HEK293 (cell line): ENCODE measurements around the gene ERMARD.

Source experiments
- CTCF ChIA-PET: fragments of 350-600 bp; formaldehyde crosslinking; extraction: SDS; loops from one replicate; lab custom pipeline; 2021; ENCODE audit warnings: antibody characterized with exemption; lab: Yijun Ruan, JAX
- POLR2A ChIA-PET: fragments of 300-600 bp; formaldehyde crosslinking; extraction: SDS; loops from one replicate; lab custom pipeline; 2020; ENCODE audit warnings: antibody characterized with exemption, inconsistent platforms; lab: Yijun Ruan, JAX
- H3K27ac ChIP-seq: fragments of 200-500 bp; sonication (Bioruptor generic); 2 replicates; pipeline ENCODE4 v1.5.1; 2014; ENCODE audit warnings: low read depth, low read length, control low read depth, inconsistent platforms; ENCODE audit errors: extremely low read depth
- H3K36me3 ChIP-seq, 2 experiments: fragments of 200-500 bp in 1 of 2; sonication (Bioruptor generic) in 1 of 2; 1 replicate in 1 of 2; 2 replicates in 1 of 2; pipeline ENCODE4 v1.5.1; 2014 to 2017; ENCODE audit warnings: inconsistent platforms in 2 of 2, low read length in 2 of 2; ENCODE audit not compliant: control insufficient read depth in 2 of 2, insufficient read depth in 1 of 2
- H3K4me1 ChIP-seq: fragments of 200-500 bp; sonication (Bioruptor generic); 2 replicates; pipeline ENCODE4 v1.5.1; 2014; ENCODE audit warnings: mild to moderate bottlenecking, low read length, inconsistent platforms; ENCODE audit not compliant: control insufficient read depth, insufficient read depth
- H3K4me3 ChIP-seq: 2 replicates; pipeline ENCODE4 v1.5.1; 2011; ENCODE audit warnings: low read depth, mild to moderate bottlenecking, control low read depth, low read length, moderate library complexity
- H3K9me3 ChIP-seq: fragments of 200-500 bp; sonication (Bioruptor generic); 2 replicates; pipeline ENCODE4 v1.5.1; 2014; ENCODE audit warnings: low read depth, low read length, inconsistent platforms; ENCODE audit not compliant: control insufficient read depth, insufficient read depth
- MYNN ChIP-seq: fragments of 450-650 bp; formaldehyde crosslinking; IDR thresholded peaks from 2 replicates; pipeline ENCODE4 v1.5.1; 2016; ENCODE audit warnings: missing biosample characterization, missing genetic modification characterization, borderline replicate concordance
- PRDM2 ChIP-seq: fragments of 450-650 bp; formaldehyde crosslinking; IDR thresholded peaks from 2 replicates; pipeline ENCODE4 v1.5.1; 2016; ENCODE audit warnings: missing biosample characterization, missing genetic modification characterization, borderline replicate concordance
- SCRT1 ChIP-seq: fragments of 450-650 bp; formaldehyde crosslinking; IDR thresholded peaks from 2 replicates; pipeline ENCODE4 v1.5.1; 2016; ENCODE audit warnings: missing biosample characterization, missing genetic modification characterization, borderline replicate concordance
- YY1 ChIP-seq: fragments of 450-650 bp; formaldehyde crosslinking; IDR thresholded peaks from 2 replicates; pipeline ENCODE4 v1.5.1; 2018; ENCODE audit warnings: missing biosample characterization, missing genetic modification characterization
- ZBTB1 ChIP-seq: fragments of 450-650 bp; formaldehyde crosslinking; IDR thresholded peaks from 2 replicates; pipeline ENCODE4 v1.5.1; 2016; ENCODE audit warnings: missing biosample characterization, missing genetic modification characterization
- ZFHX2 ChIP-seq: fragments of 450-650 bp; formaldehyde crosslinking; conservative IDR thresholded peaks from 2 replicates; pipeline ENCODE4 v1.5.1; 2016; ENCODE audit warnings: missing biosample characterization, missing genetic modification characterization
- ZFP37 ChIP-seq: fragments of 450-650 bp; formaldehyde crosslinking; IDR thresholded peaks from 2 replicates; pipeline ENCODE4 v1.5.1; 2016; ENCODE audit warnings: missing biosample characterization, missing genetic modification characterization
- ZNF112 ChIP-seq: fragments of 450-650 bp; formaldehyde crosslinking; IDR thresholded peaks from 2 replicates; pipeline ENCODE4 v1.5.0; 2017; ENCODE audit warnings: missing biosample characterization, missing genetic modification characterization
- ZNF121 ChIP-seq: fragments of 450-650 bp; formaldehyde crosslinking; IDR thresholded peaks from 2 replicates; pipeline ENCODE4 v1.5.1; 2016; ENCODE audit warnings: missing biosample characterization, missing genetic modification characterization
- ZNF248 ChIP-seq: fragments of 450-650 bp; formaldehyde crosslinking; IDR thresholded peaks from 2 replicates; pipeline ENCODE4 v1.5.1; 2017; ENCODE audit warnings: missing biosample characterization, missing genetic modification characterization
- ZNF350 ChIP-seq: fragments of 450-650 bp; formaldehyde crosslinking; IDR thresholded peaks from 2 replicates; pipeline ENCODE4 v1.5.0; 2017; ENCODE audit warnings: missing biosample characterization, mild to moderate bottlenecking, missing genetic modification characterization
- ZNF398 ChIP-seq: fragments of 450-650 bp; formaldehyde crosslinking; IDR thresholded peaks from 2 replicates; pipeline ENCODE4 v1.5.1; 2017; ENCODE audit warnings: missing biosample characterization, missing genetic modification characterization
- ZNF404 ChIP-seq: fragments of 450-650 bp; formaldehyde crosslinking; IDR thresholded peaks from 2 replicates; pipeline ENCODE4 v1.5.1; 2017; ENCODE audit warnings: missing biosample characterization, missing genetic modification characterization
- ZNF513 ChIP-seq: fragments of 450-650 bp; IDR thresholded peaks from 2 replicates; pipeline ENCODE4 v1.5.1; 2018; ENCODE audit warnings: missing biosample characterization, missing genetic modification characterization
- ZNF623 ChIP-seq: fragments of 450-650 bp; formaldehyde crosslinking; IDR thresholded peaks from 2 replicates; pipeline ENCODE4 v1.5.1; 2016; ENCODE audit warnings: missing biosample characterization, missing genetic modification characterization
- ZNF677 ChIP-seq: fragments of 450-650 bp; IDR thresholded peaks from 2 replicates; pipeline ENCODE4 v1.5.0; 2018; ENCODE audit warnings: missing biosample characterization, mild to moderate bottlenecking, missing genetic modification characterization, moderate library complexity
- ZNF76 ChIP-seq: fragments of 450-650 bp; formaldehyde crosslinking; IDR thresholded peaks from 2 replicates; pipeline ENCODE4; 2016; ENCODE audit warnings: low read depth, missing biosample characterization, missing genetic modification characterization, borderline replicate concordance
- ZSCAN23 ChIP-seq: fragments of 450-650 bp; formaldehyde crosslinking; IDR thresholded peaks from 2 replicates; pipeline ENCODE4 v1.5.1; 2016; ENCODE audit warnings: missing biosample characterization, missing genetic modification characterization
- TF ChIP-seq, protein P1 (sequence below): fragments of 450-650 bp; formaldehyde crosslinking; IDR thresholded peaks from 2 replicates; pipeline ENCODE4 v1.5.1; 2016; ENCODE audit warnings: missing biosample characterization, missing genetic modification characterization

Gene ERMARD

DNA sequence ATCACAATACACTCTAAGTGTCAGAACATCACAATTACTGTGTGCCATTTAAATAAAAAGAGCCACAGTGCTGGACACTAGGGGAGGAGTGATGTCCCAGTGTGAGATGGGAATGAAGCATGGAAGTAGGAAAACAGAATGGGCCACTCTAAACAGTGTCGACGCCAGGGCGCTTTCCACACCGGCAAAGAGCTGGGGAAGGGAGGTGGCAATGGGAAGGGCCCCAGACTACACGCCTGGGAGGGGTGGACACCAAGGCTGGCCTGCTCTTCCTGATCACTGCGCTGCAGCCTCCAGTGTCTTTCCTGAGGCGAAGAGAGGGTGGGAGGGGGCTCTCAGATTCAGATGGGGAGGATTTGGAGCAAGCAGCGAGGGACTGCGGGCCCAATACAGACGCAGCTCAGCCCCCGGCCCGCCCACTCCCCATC is 75.9 kb downstream of the ERMARD start:
- TF ChIP-seq ZNF404 (no peak), ZFP37 (no peak), ZBTB1 (no peak), SCRT1 (tag by site-specific recombination) (no peak), ZFHX2 (tag by site-specific recombination) (no peak), ZNF350 (no peak), ZNF623 (tag by site-specific recombination) (no peak), ZNF398 (no peak), ZNF76 (tag by site-specific recombination) (no peak), ZNF248 (tag by site-specific recombination) (no peak), ZNF121 (tag by site-specific recombination) (no peak), MYNN (tag by site-specific recombination) (no peak), ZSCAN23 (tag by site-specific recombination) (no peak), ZNF513 (tag by site-specific recombination) (no peak), ZNF677 (tag by site-specific recombination) (no peak), ZNF112 (tag by site-specific recombination) (no peak), YY1 (no peak), PRDM2 (no peak)
- TF ChIP-seq, protein P1, sequence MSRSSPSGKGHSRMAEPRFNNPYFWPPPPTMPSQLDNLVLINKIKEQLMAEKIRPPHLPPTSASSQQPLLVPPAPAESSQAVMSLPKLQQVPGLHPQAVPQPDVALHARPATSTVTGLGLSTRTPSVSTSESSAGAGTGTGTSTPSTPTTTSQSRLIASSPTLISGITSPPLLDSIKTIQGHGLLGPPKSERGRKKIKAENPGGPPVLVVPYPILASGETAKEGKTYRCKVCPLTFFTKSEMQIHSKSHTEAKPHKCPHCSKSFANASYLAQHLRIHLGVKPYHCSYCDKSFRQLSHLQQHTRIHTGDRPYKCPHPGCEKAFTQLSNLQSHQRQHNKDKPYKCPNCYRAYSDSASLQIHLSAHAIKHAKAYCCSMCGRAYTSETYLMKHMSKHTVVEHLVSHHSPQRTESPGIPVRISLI (tag by site-specific recombination), result no peak
- TF ChIP-seq, all 188 proteins: peak for 0
- Histone ChIP-seq H3K4me1 (no peaks in the 10 kb centered on the region), H3K27ac (no peak overlapping the region), H3K4me3 (no peak overlapping the region), H3K36me3 (no peaks in the 10 kb centered on the region), H3K9me3 (no peaks in the 10 kb centered on the region; the same call in 1 of the 2 replicates)
- POLR2A ChIA-PET, result no interaction called here
- CTCF ChIA-PET, result interaction anchor here (0.6 to 1.7 kb wide), 4 partner anchors 9 to 702 kb away, joined by 3 to 7 read pairs (median 4); no protein-coding TSS in a partner anchor
